ENCODE data around the gene PKN3.
"Not testable (repeated sequence)": the region's sequence is repeated elsewhere in the genome, so short reads cannot be mapped to it uniquely, and the experiment has no call there.

The PKN3 gene

GRCh38 chr9:128702445-128702948 lies at the start of gene PKN3:
TSS of gene PKN3 (plus strand) at chr9:128702503. CDS start at chr9:128702916, 413 bp downstream.
- TF ChIP-seq CTCF (IDR thresholded peaks at IDR 0.05) (peak; percentile 98), ZFX (IDR thresholded peaks at IDR 0.05; ENCODE audit: borderline replicate concordance) (no peak)
- H3K27ac ChIP-seq, result peak within 1 kb of the TSS; percentile 74

- TF ChIP-seq ZFX (IDR thresholded peaks at IDR 0.05; ENCODE audit: borderline replicate concordance) (no peak), CTCF (IDR thresholded peaks at IDR 0.05) (no peak)
- H3K27ac ChIP-seq, result no peak overlapping the region
These were observed 48.4 kb upstream of the PKN3 start for GRCh38 chr9:128653908-128654307.

- H3K27ac ChIP-seq, result no peak overlapping the region
- TF ChIP-seq CTCF (IDR thresholded peaks at IDR 0.05) (no peak), ZFX (IDR thresholded peaks at IDR 0.05; ENCODE audit: borderline replicate concordance) (no peak)
These were observed 47.8 kb upstream of the PKN3 start for GRCh38 chr9:128654481-128654880.

DNA sequence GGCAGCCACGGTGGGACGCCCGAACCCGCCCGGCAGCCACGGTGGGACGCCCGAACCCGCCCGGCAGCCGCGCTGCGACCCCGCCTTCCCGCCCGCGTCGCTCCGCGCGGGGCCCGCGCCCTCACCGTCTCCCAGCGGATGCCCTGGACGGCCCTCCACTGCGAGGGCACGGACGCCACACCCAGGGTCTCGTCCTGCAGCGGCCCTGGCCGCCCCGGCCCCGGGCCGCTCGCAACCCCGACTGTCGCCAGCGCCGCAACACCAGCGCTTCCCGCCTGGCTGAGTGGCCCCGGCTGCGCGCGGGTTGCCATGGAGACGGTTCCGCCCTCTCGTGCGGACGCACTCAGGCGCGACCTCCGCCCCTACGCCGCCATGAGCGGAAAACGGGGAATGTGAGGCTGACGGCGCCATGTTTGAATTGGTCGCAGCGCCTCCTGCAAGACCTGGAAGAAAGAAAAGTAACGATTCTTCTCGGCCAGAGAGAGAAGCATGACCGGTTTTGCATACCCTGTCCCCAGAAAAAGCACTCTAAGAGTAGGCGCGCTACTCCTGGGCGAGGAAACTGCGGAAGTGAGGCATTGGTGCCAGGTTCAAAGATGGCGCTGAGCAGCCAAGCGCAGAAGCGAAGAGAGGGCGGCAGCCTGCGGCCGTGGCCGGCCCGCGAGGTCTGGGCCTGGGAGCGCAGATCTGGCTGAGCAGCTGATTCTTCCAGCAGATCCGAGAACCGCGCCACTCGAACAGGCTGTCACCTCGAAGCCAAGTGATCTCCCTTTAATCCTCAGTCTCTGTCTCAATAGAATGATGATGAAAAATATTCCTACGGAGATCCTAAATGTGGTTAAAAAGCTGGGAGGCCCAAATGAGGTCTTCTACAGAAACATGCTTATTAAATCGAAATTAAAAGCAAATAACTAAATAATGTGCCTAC lies 45.6 kb upstream of the PKN3 start, which contains the start of gene DYNC2I2:
DYNC2I2 (minus strand) TSS at position 432 of the 928 bp plus-strand sequence; CDS start at position 311, 121 bp downstream.
- no peak for TF ChIP-seq CTCF (IDR thresholded peaks at IDR 0.05)
- no peak for TF ChIP-seq ZFX (IDR thresholded peaks at IDR 0.05; ENCODE audit: borderline replicate concordance)
- peak within 1 kb of the TSS; percentile 98 for H3K27ac ChIP-seq

DNA sequence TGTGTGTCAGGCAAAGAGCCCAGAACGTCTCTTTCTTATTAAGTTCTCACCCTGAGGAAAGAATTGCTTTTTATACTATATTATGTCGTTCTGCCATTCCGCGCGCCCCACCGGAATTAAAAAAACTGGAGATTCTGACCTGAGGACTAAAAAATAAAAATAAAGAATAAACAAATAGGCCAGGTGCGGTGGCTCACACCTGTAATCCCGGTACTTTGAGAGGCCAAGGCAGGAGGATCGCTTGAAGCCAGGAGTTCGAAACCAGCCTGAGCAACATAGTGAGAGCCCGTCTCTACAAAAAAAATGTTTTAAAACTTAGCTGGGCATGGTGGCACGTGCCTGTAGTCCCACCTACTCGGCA lies 45.0 kb upstream of the PKN3 start:
- TF ChIP-seq CTCF (IDR thresholded peaks at IDR 0.05) (no peak), ZFX (IDR thresholded peaks at IDR 0.05; ENCODE audit: borderline replicate concordance) (no peak)
- peak overlapping the region; percentile 98 for H3K27ac ChIP-seq

GRCh38 chr9:128657796-128658195 lies 44.5 kb upstream of the PKN3 start:
- H3K27ac ChIP-seq, result peak overlapping the region; percentile 98
- TF ChIP-seq ZFX (IDR thresholded peaks at IDR 0.05; ENCODE audit: borderline replicate concordance) (no peak), CTCF (IDR thresholded peaks at IDR 0.05) (no peak)

DNA sequence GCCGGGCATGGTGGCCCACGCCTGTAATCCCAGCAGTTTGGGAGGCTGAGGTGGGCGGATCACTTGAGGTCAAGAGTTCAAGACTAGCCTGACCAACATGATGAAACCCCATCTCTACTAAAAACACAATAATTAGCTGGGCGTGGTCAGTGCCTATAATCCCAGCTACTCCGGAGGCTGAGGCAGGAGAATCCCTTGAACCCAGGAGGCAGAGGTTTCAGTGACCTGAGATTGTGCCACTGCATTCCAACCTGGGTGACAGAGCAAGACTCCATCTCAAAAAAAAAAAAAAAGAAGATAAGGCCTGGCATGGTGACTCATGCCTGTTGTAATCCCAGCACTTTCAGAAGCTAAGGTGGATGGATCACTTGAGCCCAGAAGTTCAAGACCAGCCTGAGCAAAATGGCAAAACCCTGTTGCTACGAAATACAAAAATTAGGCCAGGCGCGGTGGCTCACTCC lies 35.8 kb upstream of the PKN3 start:
- not testable (repeated sequence) for H3K27ac ChIP-seq
